ENCODE data around the gene VPS51.
A peak's percentile ranks its signal among the peaks of the same experiment; 100 is the strongest.

The VPS51 gene

DNA sequence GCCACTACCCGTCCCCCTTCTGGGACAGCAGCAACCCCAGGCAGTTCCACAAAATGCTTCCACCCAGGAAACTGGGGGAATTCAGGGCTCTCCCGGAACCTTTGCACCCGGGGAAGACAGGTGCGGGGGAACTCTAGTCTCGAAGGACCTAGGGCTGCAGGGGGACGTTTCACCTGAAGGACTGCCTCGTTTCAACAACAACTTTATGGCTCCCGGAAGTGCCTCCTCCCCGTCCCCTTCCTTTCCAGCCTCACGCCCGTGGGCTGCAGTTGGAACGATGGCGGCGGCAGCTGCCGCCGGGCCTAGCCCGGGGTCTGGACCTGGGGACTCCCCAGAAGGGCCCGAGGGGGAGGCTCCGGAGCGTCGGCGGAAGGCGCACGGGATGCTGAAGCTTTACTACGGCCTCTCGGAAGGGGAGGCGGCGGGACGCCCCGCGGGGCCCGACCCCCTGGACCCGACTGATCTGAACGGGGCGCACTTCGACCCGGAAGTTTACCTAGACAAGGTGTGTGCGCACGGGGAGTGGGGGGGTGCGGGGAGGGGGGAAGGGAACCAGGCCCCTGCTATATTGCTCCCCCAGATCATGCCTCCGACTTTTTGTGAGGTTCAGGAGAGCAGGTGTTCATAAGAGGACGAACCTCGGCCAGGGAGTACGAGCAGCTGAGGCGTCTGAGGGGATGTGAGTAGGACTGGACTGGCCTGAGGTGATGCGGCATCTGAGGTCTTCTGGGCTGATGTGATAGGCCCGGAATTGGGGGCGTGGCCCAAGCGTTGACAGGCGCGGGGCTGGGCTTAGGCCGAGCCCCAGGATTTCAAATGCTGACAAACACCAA is at the start of gene VPS51:
Gene VPS51 (plus strand): TSS at position 241 of the 833 bp plus-strand sequence. CDS start 37 bp downstream, at position 278.
- Histone ChIP-seq H3K9ac (ENCODE audit: low read length) (peak within 1 kb of the TSS; percentile 89), H3K27me3 (replicated peaks; ENCODE audit: insufficient read depth, low read length) (no peaks in the 10 kb centered on the region), H3K9me2 (replicated peaks; ENCODE audit: insufficient read depth, low read length) (no peaks in the 10 kb centered on the region), H3K4me2 (ENCODE audit: low read depth, low read length) (peak within 1 kb of the TSS; percentile 86), H3K36me3 (replicated peaks; ENCODE audit: insufficient read depth, low read length) (no peaks in the 10 kb centered on the region), H2AFZ (ENCODE audit: low read length) (peak within 1 kb of the TSS; percentile 90), H3F3A (ENCODE audit: insufficient read depth, low read length) (peaks cover 12% of the 10 kb centered on the region; the same call in 1 of the 2 replicates), H4K20me1 (ENCODE audit: insufficient read depth, low read length) (no peaks in the 10 kb centered on the region), H3K79me2 (ENCODE audit: low read length) (peaks cover 42% of the 10 kb centered on the region), H3K4me3 (ENCODE audit: low read length) (peak within 1 kb of the TSS; percentile 84), H3K4me1 (ENCODE audit: low read length) (peaks cover 10% of the 10 kb centered on the region; the same call in 1 of the 2 replicates), H3K27ac (ENCODE audit: low read length) (peak within 1 kb of the TSS; percentile 91), H3K9me3 (replicated peaks; ENCODE audit: insufficient read depth, low read length) (no peaks in the 10 kb centered on the region)
- TF ChIP-seq EZH2 (optimal IDR thresholded peaks at IDR 0.05; ENCODE audit: low read depth, low read length), result no peak
- DNase-seq, result peak; percentile 96

DNA sequence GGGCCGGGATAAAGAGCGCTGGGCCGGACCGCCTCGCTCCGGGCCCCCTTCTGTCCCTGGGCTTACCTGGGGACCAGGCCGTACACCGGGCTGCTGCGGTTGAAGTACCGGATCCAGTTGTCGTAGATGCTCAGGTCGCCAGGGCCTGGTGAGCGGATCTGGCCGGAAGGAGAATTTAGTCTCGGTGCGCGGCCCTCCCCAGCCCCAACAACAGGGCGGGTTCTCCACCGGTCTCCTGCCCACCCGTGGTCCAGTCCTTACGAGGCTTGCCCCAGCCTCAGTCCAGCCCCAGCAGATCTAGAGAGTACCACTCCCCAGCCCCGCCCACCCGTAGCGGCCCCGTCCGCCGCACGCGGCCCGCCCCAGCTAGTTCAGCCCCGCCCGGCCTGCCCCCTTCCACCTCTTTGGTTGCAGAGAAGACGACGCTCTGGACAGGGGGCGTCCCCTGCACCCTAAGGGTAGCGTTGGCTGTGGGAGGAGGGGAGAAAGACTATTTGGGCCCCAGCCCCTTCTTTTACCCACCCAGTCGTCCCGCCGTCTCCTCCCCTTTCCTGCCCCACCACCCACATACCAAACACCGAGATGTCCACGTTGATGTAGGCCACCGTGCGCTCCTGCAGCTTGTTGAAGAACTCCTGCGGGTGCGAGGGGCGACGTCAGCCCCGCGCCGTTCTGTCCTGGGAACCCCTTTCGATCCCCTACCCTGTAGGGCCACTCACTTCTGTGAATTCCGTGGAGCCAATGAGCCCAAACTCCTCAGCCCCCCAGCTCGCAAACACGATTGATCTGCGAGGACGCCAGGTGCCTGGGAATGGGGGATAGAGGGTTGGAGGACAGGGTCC is 48.2 kb upstream of the VPS51 start:
- no peak overlapping the region for H3K9ac ChIP-seq (ENCODE audit: low read length)
- H3K36me3 ChIP-seq (replicated peaks; ENCODE audit: insufficient read depth, low read length), result no peaks in the 10 kb centered on the region
- H3K4me3 ChIP-seq (ENCODE audit: low read length), result no peak overlapping the region
- H3K79me2 ChIP-seq (ENCODE audit: low read length), result peaks cover 30% of the 10 kb centered on the region
- no peaks in the 10 kb centered on the region for H4K20me1 ChIP-seq (ENCODE audit: insufficient read depth, low read length)
- TF ChIP-seq, protein P1, sequence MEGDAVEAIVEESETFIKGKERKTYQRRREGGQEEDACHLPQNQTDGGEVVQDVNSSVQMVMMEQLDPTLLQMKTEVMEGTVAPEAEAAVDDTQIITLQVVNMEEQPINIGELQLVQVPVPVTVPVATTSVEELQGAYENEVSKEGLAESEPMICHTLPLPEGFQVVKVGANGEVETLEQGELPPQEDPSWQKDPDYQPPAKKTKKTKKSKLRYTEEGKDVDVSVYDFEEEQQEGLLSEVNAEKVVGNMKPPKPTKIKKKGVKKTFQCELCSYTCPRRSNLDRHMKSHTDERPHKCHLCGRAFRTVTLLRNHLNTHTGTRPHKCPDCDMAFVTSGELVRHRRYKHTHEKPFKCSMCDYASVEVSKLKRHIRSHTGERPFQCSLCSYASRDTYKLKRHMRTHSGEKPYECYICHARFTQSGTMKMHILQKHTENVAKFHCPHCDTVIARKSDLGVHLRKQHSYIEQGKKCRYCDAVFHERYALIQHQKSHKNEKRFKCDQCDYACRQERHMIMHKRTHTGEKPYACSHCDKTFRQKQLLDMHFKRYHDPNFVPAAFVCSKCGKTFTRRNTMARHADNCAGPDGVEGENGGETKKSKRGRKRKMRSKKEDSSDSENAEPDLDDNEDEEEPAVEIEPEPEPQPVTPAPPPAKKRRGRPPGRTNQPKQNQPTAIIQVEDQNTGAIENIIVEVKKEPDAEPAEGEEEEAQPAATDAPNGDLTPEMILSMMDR (IDR thresholded peaks at IDR 0.05; ENCODE audit: low read length), result no peak
- TF ChIP-seq EZH2 (optimal IDR thresholded peaks at IDR 0.05; ENCODE audit: low read depth, low read length) (no peak), EZH2phosphoT487 (IDR thresholded peaks at IDR 0.05; ENCODE audit: low read length) (no peak)
- peaks cover 8% of the 10 kb centered on the region for H3K4me1 ChIP-seq (ENCODE audit: low read length)
- H3K9me3 ChIP-seq (replicated peaks; ENCODE audit: insufficient read depth, low read length), result no peaks in the 10 kb centered on the region
- peaks cover 8% of the 10 kb centered on the region for H3F3A ChIP-seq (ENCODE audit: insufficient read depth, low read length)
- H3K27ac ChIP-seq (ENCODE audit: low read length), result no peak overlapping the region
- no peak overlapping the region for H3K4me2 ChIP-seq (ENCODE audit: low read depth, low read length)
- H3K9me2 ChIP-seq (replicated peaks; ENCODE audit: insufficient read depth, low read length), result no peaks in the 10 kb centered on the region
- H3K27me3 ChIP-seq (replicated peaks; ENCODE audit: insufficient read depth, low read length), result no peaks in the 10 kb centered on the region
- DNase-seq, result no peak
- H2AFZ ChIP-seq (ENCODE audit: low read length), result no peak overlapping the region

DNA sequence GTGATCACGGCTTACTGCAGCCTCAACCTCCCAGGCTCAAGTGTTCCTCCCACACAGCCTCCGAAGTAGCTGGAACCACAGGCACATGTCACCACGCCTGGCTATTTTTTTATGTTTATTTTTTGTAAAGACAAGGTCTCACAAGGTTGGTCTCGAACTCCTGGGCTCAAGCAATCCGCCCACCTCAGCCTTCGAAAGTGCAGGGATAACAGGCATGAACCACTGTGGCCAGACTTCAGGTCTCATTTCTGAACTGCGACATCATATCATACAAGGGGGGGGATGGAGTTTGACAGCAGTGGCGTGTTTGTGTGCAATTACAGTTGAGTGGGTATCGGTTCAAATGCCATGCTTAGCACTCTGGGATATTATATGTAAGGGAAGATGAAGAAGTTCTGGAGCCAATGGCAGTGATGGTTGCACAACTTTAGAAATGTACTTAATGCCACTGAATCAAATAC is 44.6 kb upstream of the VPS51 start:
- Histone ChIP-seq H3K9ac (ENCODE audit: low read length) (no peak overlapping the region), H4K20me1 (ENCODE audit: insufficient read depth, low read length) (no peaks in the 10 kb centered on the region), H3K79me2 (ENCODE audit: low read length) (no peaks in the 10 kb centered on the region), H3K4me2 (ENCODE audit: low read depth, low read length) (peak overlapping the region; percentile 41; the same call in 1 of the 2 replicates), H3K9me3 (replicated peaks; ENCODE audit: insufficient read depth, low read length) (no peaks in the 10 kb centered on the region), H3F3A (ENCODE audit: insufficient read depth, low read length) (peaks cover 13% of the 10 kb centered on the region), H2AFZ (ENCODE audit: low read length) (no peak overlapping the region), H3K9me2 (replicated peaks; ENCODE audit: insufficient read depth, low read length) (no peaks in the 10 kb centered on the region), H3K36me3 (replicated peaks; ENCODE audit: insufficient read depth, low read length) (no peaks in the 10 kb centered on the region), H3K4me3 (ENCODE audit: low read length) (no peak overlapping the region), H3K27ac (ENCODE audit: low read length) (peak overlapping the region; percentile 22; the same call in 1 of the 2 replicates), H3K27me3 (replicated peaks; ENCODE audit: insufficient read depth, low read length) (no peaks in the 10 kb centered on the region), H3K4me1 (ENCODE audit: low read length) (peaks cover 22% of the 10 kb centered on the region)
- no peak for TF ChIP-seq EZH2 (optimal IDR thresholded peaks at IDR 0.05; ENCODE audit: low read depth, low read length)
- TF ChIP-seq, protein P1 (IDR thresholded peaks at IDR 0.05; ENCODE audit: low read length), result no peak
- TF ChIP-seq EZH2phosphoT487 (IDR thresholded peaks at IDR 0.05; ENCODE audit: low read length), result no peak
- no peak for DNase-seq

Measured in MM.1S (cell line).